Stimulated activated CD4-positive, alpha-beta T cell treated with anti-CD3 and anti-CD28 coated beads, Interleukin-4, amount 100 ng/mL, for 48 hours (primary cell): ENCODE results near the gene ZNF837.

Experiments used
- DNase-seq, 2 donors: peaks; one replicate each; pipeline ENCODE4 v3.0.0-alpha.2; 2020; ENCODE audit warnings: low read depth in 2 of 2

The ZNF837 gene

DNA sequence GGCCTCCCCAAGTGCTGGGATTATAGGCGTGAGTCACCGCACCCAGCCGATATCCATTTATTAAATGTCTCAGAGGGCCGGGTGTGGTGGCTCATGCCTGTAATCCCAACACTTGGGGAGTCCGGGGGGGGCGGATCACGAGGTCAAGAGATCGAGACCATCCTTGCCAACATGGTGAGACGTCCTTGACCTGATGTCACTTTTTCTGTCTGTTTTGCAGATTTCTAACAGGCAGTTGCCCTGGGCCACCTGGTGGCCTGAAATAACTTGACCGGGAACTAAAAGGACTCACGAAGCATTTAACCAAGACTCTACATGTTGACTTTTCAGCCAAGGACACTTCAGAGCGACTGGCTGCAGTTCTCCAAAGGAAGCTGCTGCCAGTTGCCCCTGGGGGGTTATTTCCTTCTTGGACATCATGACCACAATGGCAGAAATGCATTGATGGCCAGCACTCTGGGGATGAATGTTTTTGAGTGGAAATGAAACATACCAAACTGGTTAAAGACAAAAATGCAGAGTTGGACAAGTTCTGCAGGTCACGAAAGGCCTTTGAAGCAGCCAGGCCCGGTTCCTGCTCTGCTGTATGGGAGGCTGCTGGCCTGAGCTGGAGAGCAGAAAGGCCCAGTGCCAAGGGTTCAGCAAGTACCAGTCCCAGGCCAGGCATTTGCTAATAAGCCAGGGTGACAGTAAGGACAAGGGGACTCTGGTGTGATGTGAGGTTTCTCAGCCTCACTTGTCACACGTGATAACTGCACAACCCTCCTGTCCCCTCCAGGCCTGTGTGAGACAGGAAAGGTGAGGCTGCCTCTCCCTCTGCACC, 8.3 kb downstream of the ZNF837 start:
- DNase-seq: no peak

DNA sequence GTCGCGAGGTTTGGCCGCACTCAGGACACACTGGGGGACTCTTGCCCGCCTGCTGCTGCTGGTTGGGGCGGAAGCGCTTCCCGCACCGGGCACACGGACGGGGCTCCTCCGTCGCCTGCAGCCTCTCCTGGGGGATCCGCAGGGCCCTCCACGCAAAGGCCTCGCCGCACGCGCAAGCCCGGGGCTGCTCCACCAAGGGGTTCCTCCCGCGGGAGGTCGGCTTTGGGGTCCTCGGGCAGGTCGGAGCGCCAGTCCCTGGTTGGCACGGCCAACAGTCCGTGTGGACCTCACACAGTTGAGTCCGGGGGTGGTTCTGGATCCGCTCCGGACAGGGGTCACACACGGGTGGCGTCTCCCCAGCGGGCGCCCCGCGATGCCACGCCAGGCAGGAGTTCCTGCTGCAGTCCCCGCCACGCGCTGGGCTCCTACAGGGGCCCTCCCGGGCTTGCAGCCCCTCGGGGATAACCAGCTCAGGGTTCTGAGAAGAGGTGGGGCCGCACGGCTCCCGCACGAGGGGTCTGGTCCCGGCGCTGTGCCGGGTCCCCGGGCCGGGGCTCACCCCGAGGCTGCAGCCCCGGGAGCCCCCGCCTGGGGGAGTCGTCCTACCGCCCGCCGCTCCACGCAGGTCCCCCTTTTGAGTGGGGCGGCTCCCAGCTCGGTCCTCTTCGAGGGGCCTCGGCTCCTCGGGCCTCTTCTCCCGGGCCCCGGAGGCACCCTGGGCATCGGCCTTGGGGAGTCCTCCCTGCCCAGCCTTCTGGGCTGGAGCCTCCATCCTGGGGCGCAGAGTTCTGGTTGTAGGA, 12.1 kb downstream of the ZNF837 start:
- no peak for DNase-seq

DNA sequence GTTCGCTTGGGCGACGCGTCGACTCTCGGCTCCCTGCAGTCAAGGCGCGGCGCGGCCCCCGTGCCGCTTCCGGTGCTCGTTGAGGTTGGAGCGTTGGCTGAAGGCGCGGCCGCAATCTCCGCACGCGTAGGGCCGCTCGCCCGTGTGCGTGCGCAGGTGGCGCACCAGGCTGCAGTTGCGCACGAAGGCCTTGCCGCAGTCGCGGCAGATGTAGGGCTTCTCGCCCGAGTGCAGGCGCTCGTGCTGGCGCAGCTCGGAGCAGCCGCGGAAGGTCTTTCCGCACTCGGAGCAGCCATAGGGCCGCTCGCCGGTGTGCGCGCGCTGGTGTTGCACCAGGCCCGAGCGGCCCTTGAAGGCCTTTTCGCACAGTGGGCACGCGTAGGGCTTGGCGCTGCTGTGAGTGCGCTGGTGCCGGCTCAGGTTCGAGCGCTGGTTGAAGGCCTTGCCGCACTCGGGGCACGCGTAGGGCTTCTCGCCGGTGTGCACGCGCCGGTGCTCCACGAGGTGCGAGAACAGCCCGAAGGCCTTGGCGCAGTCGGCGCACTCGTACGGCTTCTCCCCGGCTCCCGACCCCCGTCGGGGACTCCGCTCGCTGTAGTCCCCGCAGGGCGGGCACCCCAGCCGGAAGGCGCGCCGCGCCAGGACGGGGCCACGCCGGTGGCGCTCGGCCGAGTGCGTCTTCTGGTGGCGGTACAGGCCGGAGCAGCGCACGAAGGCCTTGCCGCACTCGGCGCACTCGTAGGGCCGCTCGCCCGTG, 13.0 kb downstream of the ZNF837 start:
- no peak for DNase-seq

DNA sequence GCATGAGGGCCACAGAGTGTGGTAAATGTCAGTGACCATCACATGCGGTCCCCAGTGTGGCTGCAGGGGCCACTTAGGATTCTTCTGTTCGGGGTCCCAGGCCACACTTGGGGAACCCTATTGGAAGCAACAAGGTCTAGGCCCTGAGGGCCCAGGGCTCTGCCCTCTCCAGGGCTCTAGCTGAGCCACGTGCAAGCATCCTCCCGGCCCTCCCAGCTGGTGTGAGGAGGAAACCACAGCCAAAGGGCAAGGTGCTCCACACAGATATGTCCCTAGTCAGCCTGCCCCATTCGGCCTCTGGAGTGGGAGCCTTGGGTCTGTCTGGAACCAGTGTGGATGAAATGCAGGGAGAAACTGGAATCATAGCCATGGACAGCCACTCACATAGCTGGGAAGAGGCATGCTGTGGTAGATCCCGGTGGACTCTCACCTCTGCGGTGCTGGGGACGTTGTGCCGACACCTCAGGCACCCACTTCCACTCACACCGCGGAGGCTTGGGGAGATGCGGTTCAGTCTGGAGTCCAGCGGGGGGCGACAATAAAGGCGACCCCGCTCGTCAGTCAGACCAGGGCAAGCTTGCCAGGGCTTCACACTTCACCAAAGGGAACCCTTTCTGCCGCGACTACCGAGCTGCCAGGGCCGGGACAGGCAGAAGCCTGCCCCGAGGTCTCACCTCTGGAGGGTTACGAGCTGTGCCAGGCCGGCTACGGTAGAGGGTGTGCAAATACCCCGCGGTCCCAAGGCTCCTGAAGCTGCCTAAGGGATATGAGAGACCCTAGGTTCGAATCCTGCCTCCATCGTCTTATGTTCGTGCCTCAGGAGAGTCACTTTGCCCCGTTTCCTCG, 14.0 kb downstream of the ZNF837 start:
- DNase-seq: no peak

DNA sequence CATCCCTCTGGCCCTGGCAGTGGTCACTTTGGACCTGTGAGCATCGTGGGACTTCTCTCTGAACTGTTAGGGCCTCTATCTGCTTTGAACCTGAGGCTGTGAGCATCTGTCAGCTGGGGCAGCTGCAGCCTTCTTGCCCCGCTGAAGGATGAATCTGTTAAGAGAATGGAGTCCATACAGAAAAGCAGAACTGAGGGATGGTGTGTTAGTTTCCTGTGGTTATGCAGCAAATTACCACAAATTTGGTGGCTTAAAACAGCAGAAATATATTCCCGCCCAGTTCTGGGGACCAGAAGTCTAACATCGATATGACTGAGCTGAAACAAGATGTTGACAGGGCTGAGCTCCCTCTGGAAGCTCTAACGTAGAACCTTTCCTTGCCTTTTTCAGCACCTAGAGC, 16.7 kb downstream of the ZNF837 start:
- DNase-seq: no peak

DNA sequence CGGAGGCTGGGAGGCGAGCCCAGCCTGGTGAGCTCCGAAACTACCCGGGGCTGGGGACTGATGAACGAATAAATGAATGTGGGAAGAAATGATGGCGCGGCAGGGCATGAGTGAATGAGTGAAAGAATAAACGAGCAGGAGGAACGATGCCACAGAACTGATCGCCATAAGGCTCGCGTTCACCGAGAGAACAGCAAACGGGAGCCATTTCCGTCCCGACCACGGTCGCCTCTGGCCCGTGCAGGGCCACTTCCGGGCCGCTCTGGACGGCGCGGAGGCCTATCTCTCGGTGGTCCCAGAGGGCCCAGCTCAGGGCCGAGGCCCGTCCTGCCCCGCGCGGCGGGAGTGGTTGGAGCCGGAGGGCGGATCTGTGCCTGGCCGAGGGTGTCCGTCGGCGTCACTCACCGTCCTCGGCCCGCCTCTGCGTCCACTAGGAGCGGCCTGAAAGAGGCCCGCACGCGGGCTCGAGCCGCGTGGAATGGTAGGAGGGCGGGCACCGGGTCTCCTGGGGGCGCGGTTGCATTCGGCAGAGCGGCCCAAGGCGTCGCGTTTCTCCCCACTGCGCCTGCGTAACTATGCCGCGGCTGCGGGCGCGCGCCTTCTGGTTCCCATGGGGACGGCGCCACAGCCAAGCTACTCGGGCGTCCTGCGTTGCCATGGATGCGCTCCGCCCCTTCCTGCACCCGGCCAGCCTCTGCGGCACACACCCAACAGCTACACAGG, 18.4 kb downstream of the ZNF837 start, which contains the start of gene ZNF497:
Gene ZNF497, minus strand, starts transcription at position 480 of the 723 bp plus-strand sequence. CDS start 5,116 bp downstream, outside the sequence.
- peak; percentile 95 to 96 for DNase-seq

DNA sequence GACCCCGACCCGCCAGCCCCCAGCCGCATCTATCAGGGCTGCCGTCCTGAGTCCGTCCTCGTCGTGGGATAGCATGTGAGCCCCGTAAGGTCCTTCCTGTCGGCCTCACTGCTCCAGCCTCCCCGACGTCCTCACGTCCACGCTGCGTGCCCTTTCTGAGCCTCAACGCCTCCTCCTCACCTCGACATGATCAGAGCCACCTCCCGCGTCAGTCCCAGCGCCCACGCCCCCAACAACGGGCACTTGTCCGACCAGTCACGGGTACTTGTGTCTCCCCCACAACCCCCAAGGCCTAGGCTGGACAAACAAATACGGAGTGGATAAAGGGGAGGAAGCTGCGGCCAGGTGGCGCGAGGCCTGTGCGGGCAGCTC, 18.9 kb downstream of the ZNF837 start:
- DNase-seq: peak in 1 of 2 donors; percentile 43

DNA sequence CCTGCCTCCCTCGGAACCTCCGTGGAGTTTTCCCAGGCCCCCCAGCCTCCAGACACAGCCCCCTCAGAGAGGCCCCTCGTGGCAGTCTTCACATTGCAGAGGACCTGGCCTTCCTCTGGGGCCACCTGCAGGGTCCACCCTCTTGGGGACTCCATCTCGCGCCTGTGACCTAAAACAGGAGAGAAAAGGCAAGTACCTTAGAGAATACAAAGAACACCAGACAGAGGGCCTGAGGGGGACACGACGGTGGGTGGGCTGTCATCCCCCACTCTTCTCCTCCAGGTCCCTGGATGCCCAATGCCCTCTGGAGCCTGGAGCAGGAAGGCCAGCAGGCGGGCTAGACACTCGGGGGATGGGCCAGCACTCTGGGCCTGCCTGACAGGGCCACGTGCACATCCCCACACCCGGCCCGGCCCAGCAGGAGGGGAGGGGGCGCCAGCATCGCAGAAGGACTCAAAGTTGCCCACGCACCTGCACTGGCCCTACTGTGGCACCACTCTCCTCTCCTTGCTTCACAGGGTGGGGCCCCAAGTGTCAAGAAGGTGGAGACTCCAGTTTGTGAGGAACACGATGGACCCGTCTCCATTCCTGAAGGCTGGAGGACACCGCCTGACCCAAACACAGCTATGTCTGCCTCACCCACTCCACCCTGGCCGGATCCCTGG, 23.2 kb downstream of the ZNF837 start:
- DNase-seq: no peak

DNA sequence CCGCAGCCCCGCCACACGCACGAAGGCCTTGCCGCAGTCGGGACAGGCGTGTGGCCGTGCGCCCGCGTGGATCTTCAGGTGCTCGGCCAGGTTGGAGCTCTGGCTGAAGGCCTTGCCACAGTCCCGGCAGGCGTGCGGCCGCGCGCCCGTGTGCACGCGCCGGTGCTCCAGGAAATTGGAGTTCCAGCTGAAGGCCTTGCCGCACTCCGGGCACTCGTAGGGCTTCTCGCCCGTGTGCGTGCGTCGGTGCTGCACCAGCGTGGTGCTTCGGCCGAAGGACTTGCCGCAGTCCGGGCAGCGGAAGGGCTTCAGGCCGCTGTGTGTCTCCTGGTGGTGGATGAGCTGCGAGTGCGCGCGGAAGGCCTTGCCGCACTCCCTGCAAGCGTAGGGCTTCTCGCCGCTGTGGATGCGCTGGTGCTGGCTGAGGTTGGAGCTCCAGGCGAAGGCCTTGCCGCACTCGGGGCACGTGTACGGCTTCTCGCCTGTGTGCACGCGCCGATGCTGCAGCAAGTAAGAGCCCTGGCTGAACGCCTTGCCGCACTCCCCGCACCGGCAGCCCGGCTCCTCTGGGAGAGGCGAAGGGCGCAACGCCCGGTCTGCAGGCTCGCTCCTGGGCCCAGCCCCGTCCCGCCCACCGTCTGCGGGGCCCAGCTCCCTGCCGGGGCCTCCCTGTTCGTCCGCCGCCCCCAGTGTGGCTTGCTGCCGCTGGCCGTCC, 23.9 kb downstream of the ZNF837 start:
- DNase-seq: no peak

DNA sequence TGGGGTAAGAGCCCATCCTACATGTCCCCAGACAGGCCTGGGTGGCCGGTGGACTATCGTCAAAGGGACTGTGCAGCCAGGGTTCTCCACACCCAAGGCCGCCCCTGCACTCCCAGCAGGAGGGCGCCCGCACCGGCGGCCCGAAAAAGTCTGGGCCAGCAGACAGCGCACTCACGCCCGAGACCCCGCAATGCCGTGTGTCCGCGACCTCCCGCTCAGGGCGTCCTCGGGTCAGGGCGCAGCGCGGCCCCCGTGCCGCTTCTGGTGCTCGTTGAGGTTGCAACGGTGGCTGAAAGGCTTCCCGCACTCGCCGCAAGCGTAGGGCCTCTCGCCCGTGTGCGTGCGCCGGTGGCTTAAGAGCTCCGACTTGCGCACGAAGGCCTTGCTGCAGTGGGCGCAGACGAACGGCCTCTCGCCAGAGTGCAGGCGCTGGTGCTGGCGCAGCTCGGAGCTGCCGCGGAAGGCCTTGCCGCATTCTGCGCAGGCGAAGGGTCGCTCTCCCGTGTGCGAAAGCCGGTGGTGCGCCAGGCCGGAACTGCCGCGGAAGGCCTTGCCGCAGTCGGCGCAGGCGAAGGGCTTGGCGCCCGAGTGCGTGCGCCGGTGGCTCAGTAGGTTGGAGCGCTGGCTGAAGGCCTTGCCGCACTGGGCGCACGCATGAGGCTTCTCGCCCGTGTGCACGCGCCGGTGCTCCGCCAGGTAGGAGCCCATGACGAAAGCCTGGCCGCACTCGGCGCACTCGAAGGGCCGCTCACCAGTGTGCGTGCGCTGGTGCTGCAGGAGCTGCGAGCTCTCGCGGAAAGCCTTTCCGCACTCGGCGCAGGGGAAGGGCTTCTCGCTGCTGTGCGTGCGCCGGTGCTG, 24.7 kb downstream of the ZNF837 start:
- DNase-seq: no peak

DNA sequence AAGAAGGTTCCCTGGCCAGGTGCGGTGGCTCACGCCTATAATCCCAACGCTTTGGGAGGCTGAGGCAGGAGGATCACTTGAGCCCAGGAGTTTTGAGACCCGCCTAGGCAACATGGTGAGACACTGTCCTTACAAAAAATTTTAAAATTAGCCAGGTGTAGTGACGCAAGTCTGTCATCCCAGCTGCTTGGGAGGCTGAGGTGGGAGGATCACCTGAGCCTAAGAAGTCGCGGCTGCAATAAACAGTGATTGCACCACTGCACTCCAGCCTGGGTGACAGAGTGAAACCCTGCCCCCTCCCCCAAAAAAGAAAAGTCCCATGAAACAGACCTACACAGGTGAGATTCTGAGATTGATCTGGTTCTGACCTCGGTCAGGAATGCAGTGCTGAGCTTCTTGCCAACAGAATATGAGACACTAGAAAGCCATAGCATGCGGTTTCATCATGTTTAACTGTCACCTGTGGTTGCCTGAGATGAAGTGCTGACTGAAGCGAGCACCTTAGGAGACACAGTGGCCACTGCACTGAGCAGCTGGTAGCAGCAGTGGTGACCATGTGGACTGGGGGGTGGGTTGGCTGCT, 25.5 kb downstream of the ZNF837 start:
- no peak for DNase-seq

DNA sequence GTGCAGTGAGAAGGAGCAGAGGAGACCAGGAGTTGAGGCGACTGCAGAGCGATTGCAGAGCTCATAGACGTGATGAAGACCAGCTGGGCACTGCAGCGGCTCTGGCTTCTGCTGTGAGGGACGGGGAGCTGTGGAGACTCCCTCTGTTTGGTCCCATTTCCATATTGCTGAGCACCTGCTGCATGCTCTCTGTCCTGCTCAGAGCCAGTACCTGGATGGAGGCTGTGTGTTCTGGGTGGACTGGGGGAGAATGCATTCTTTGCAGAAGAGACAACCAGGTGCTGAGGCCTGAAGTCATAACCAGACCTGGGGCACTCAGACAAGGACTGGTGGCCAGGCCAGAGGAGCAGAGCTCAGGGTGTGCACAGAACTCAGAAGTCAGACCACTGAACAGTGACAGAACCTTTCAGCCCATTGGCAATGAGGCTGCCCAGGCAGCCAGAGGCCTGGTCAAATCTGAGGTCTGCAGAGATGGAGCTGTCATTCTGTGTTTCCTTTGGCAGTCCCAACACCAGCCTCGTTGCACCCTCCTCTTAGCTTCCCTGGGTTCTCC, 26.3 kb downstream of the ZNF837 start:
- DNase-seq: no peak

DNA sequence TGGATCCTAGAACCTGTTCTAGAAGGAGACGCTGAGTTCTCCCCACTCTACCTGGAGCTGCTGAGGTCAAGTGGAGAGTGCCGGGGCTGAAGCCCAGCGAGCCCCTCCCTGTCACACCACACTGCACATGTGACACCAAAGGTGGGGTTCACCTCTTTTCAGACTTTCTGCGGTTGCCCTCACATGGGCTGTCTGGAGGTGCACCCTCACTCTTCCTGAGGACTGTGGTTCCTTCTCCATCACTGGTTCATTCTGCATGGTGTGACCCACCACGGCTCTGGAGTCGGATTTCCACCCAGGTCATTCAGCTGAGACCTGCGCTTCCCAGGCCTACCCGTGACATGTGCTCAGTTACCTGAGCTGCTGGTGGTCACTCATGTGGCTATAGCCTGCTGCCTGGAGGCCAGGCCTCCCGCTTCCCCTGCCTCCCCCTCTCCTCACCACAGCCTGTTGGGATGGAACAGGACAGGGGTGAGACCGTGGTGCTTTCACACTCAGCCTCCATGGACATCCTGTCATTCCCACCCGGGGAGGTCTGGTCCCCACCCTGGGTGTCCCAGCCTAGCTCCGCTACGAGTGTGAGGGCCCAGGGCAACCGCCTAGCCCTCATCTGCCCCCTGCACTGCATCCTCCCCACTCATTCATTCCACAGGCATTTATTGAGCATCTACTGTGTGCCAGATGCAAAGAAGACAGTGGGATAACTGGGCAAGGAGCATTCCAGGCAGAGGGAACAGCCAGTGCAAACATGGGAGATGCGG, 26.9 kb downstream of the ZNF837 start:
- no peak for DNase-seq

DNA sequence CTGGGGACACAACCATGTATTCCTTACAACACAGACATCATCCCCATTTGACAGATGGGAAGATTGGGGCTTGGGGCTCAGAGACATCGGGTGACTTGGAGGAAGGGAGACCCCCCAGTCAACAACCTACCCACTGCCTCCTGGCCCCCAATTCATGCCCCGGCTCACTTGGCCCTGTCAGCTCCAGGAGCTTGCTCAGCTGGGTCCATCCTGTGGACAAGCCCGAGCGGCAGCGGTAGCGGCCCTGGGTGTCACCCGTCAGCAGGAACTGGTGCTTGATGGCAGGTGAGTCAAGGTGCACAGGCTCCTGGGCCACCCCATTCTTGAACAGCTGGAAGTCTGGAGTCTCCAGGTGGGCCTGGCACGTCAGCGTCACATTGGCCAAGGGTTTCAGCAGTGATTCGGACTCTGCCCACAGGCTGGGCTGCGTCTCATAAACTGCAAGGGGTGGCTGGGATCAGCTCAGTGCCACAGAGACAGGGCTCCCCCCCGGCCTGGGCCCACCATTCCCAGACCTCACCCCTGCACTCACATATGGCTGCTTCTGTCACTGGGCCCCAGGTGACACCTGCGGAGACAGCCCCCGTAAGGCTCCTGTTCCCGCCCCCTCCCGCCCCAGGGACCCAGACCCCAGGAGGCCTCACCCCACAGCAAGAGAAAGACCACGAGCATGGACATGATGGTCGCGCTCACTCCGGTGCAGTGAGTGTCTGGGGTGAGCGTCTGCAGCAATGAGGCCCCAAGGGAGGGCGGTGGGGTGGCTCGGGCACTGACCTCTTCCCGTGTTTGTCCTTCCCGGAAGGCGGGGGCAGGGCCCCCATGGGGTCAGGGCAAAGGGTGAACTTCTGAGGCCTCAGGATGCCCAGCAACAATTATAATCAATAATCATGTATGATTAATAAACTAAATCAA, 27.8 kb downstream of the ZNF837 start, which contains the start of gene A1BG:
Gene A1BG, minus strand, starts transcription at position 733 of the 912 bp plus-strand sequence. Its CDS starts 55 bp downstream, at position 678.
- no peak for DNase-seq

DNA sequence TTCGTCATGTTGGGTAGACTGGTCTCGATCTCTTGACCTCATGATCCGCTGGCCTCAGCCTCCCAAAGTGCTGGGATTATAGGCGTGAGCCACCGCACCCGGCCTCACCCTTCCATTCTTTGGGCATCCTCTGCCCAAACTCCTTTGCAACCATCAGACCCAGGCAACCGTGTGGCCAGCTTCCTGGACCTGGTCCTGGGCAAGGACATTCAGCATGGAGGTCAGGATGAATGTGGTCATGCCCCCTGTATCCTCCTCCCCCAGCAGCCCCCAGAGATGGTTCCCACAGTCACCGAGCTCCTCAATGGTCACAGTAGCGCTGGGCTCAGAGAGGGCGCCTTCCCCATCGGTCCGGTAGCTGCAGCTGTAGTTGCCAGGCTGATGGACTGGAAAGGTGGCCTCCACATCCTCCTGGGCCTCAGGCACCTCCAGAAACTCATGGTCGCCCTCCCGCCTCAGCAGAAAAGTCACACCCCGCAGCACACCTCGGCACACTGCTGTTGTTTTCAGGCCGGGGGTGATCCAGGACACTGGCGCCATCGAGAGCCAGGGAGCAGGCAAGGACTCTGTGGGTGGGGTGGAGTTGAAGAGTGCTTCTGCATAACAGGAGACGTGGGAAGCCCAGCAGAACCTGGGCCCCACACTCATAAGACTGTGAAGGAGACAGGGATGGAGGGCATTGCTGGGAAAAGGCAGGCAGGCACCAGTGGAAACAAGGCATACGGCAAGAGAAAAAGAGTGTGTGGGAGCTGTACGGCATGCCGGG, 28.7 kb downstream of the ZNF837 start:
- DNase-seq: no peak
